HEK293 (cell line): ENCODE measurements around the gene MYO1D.
A peak's percentile ranks its signal among the peaks of the same experiment; 100 is the strongest.

Source experiments
- CTCF ChIA-PET: fragments of 350-600 bp; formaldehyde crosslinking; extraction: SDS; loops from one replicate; lab custom pipeline; 2021; ENCODE audit warnings: antibody characterized with exemption; lab: Yijun Ruan, JAX
- POLR2A ChIA-PET: fragments of 300-600 bp; formaldehyde crosslinking; extraction: SDS; loops from one replicate; lab custom pipeline; 2020; ENCODE audit warnings: antibody characterized with exemption, inconsistent platforms; lab: Yijun Ruan, JAX
- H3K27ac ChIP-seq: fragments of 200-500 bp; sonication (Bioruptor generic); 2 replicates; pipeline ENCODE4 v1.5.1; 2014; ENCODE audit warnings: low read depth, low read length, control low read depth, inconsistent platforms; ENCODE audit errors: extremely low read depth
- H3K36me3 ChIP-seq, 2 experiments: fragments of 200-500 bp in 1 of 2; sonication (Bioruptor generic) in 1 of 2; 1 replicate in 1 of 2; 2 replicates in 1 of 2; pipeline ENCODE4 v1.5.1; 2014 to 2017; ENCODE audit warnings: inconsistent platforms in 2 of 2, low read length in 2 of 2; ENCODE audit not compliant: control insufficient read depth in 2 of 2, insufficient read depth in 1 of 2
- H3K4me1 ChIP-seq: fragments of 200-500 bp; sonication (Bioruptor generic); 2 replicates; pipeline ENCODE4 v1.5.1; 2014; ENCODE audit warnings: mild to moderate bottlenecking, low read length, inconsistent platforms; ENCODE audit not compliant: control insufficient read depth, insufficient read depth
- H3K4me3 ChIP-seq: 2 replicates; pipeline ENCODE4 v1.5.1; 2011; ENCODE audit warnings: low read depth, mild to moderate bottlenecking, control low read depth, low read length, moderate library complexity
- H3K9me3 ChIP-seq: fragments of 200-500 bp; sonication (Bioruptor generic); 2 replicates; pipeline ENCODE4 v1.5.1; 2014; ENCODE audit warnings: low read depth, low read length, inconsistent platforms; ENCODE audit not compliant: control insufficient read depth, insufficient read depth
- EGR2 ChIP-seq: fragments of 450-650 bp; formaldehyde crosslinking; IDR thresholded peaks from 2 replicates; pipeline ENCODE4 v1.5.1; 2016; ENCODE audit warnings: low read depth, missing biosample characterization, missing genetic modification characterization
- OSR2 ChIP-seq: fragments of 450-650 bp; formaldehyde crosslinking; IDR thresholded peaks from 2 replicates; pipeline ENCODE4 v1.5.1; 2016; ENCODE audit warnings: missing biosample characterization, missing genetic modification characterization
- PATZ1 ChIP-seq: fragments of 450-650 bp; formaldehyde crosslinking; IDR thresholded peaks from 2 replicates; pipeline ENCODE4 v1.5.1; 2016; ENCODE audit warnings: missing biosample characterization, missing genetic modification characterization
- PBX3 ChIP-seq: sonication (generic); formaldehyde crosslinking; IDR thresholded peaks from 2 replicates; pipeline ENCODE4 v1.8.1; 2022; ENCODE audit warnings: mild to moderate bottlenecking, moderate library complexity, missing genetic modification reagents
- RBAK ChIP-seq: fragments of 450-650 bp; formaldehyde crosslinking; IDR thresholded peaks from 2 replicates; pipeline ENCODE4 v1.5.1; 2016; ENCODE audit warnings: missing biosample characterization, missing genetic modification characterization
- REPIN1 ChIP-seq: fragments of 450-650 bp; formaldehyde crosslinking; IDR thresholded peaks from 2 replicates; pipeline ENCODE4 v1.5.1; 2017; ENCODE audit warnings: missing biosample characterization, missing genetic modification characterization, low read depth
- REST ChIP-seq: fragments of 450-650 bp; formaldehyde crosslinking; IDR thresholded peaks from 2 replicates; pipeline ENCODE4 v1.5.1; 2016; ENCODE audit warnings: missing biosample characterization, missing genetic modification characterization
- WT1 ChIP-seq: fragments of 450-650 bp; formaldehyde crosslinking; IDR thresholded peaks from 2 replicates; pipeline ENCODE4 v1.5.1; 2016; ENCODE audit warnings: missing biosample characterization, missing genetic modification characterization
- ZEB2 ChIP-seq: fragments of 450-650 bp; formaldehyde crosslinking; IDR thresholded peaks from 2 replicates; pipeline ENCODE4 v1.5.1; 2016; ENCODE audit warnings: missing biosample characterization, missing genetic modification characterization
- ZIC2 ChIP-seq: fragments of 450-650 bp; formaldehyde crosslinking; IDR thresholded peaks from 2 replicates; pipeline ENCODE4 v1.5.1; 2016; ENCODE audit warnings: missing biosample characterization, missing genetic modification characterization
- ZNF148 ChIP-seq: fragments of 450-650 bp; formaldehyde crosslinking; IDR thresholded peaks from 2 replicates; pipeline ENCODE4 v1.5.0; 2017; ENCODE audit warnings: missing biosample characterization, missing genetic modification characterization, borderline replicate concordance
- ZNF175 ChIP-seq: fragments of 450-650 bp; formaldehyde crosslinking; IDR thresholded peaks from 2 replicates; pipeline ENCODE4 v1.5.1; 2016; ENCODE audit warnings: missing biosample characterization, missing genetic modification characterization
- ZNF211 ChIP-seq: fragments of 450-650 bp; formaldehyde crosslinking; IDR thresholded peaks from 2 replicates; pipeline ENCODE4 v1.5.1; 2016; ENCODE audit warnings: low read depth, missing biosample characterization, missing genetic modification characterization
- ZNF266 ChIP-seq: fragments of 450-650 bp; formaldehyde crosslinking; IDR thresholded peaks from 2 replicates; pipeline ENCODE4 v1.5.1; 2016; ENCODE audit warnings: missing biosample characterization, missing genetic modification characterization, low read depth
- ZNF341 ChIP-seq: fragments of 450-650 bp; formaldehyde crosslinking; IDR thresholded peaks from 2 replicates; pipeline ENCODE4; 2016; ENCODE audit warnings: low read depth, missing biosample characterization, missing genetic modification characterization
- ZNF449 ChIP-seq: fragments of 450-650 bp; formaldehyde crosslinking; IDR thresholded peaks from 2 replicates; pipeline ENCODE4 v1.5.1; 2017; ENCODE audit warnings: missing biosample characterization, mild to moderate bottlenecking, missing genetic modification characterization, moderate library complexity
- ZNF473 ChIP-seq: fragments of 450-650 bp; formaldehyde crosslinking; IDR thresholded peaks from 2 replicates; pipeline ENCODE4 v1.5.1; 2017; ENCODE audit warnings: missing biosample characterization, missing genetic modification characterization
- ZNF549 ChIP-seq: fragments of 450-650 bp; IDR thresholded peaks from 2 replicates; pipeline ENCODE4 v1.5.1; 2018; ENCODE audit warnings: missing biosample characterization, missing genetic modification characterization, mild to moderate bottlenecking, inconsistent platforms, moderate library complexity
- ZNF558 ChIP-seq: fragments of 450-650 bp; formaldehyde crosslinking; IDR thresholded peaks from 2 replicates; pipeline ENCODE4 v1.5.1; 2016; ENCODE audit warnings: missing biosample characterization, missing genetic modification characterization
- ZNF571 ChIP-seq: fragments of 450-650 bp; formaldehyde crosslinking; IDR thresholded peaks from 2 replicates; pipeline ENCODE4 v1.5.0; 2017; ENCODE audit warnings: missing biosample characterization, missing genetic modification characterization
- ZNF654 ChIP-seq: fragments of 450-650 bp; formaldehyde crosslinking; IDR thresholded peaks from 2 replicates; pipeline ENCODE4 v1.5.1; 2016; ENCODE audit warnings: low read depth, missing biosample characterization, missing genetic modification characterization
- ZNF660 ChIP-seq: fragments of 450-650 bp; IDR thresholded peaks from 2 replicates; pipeline ENCODE4 v1.5.1; 2018; ENCODE audit warnings: missing biosample characterization, mild to moderate bottlenecking, missing genetic modification characterization
- ZNF747 ChIP-seq: fragments of 450-650 bp; formaldehyde crosslinking; IDR thresholded peaks from 2 replicates; pipeline ENCODE4 v1.5.1; 2016; ENCODE audit warnings: missing biosample characterization, missing genetic modification characterization
- ZSCAN4 ChIP-seq: fragments of 450-650 bp; formaldehyde crosslinking; IDR thresholded peaks from 2 replicates; pipeline ENCODE4 v1.5.1; 2017; ENCODE audit warnings: missing biosample characterization, missing genetic modification characterization

Gene MYO1D

GRCh38 chr17:32483451-32484019 lies 393.4 kb downstream of the MYO1D start (continued):
- TF ChIP-seq ZNF449 (tag by site-specific recombination) (no peak), ZNF654 (tag by site-specific recombination) (peak; percentile 93), ZNF341 (tag by site-specific recombination) (no peak), ZNF660 (tag by site-specific recombination) (peak; percentile 49), PATZ1 (tag by site-specific recombination) (peak; percentile 62), REST (tag by site-specific recombination) (no peak), ZNF558 (tag by site-specific recombination) (no peak), PBX3 (CRISPR knock-in tag) (no peak)

- ChIA-PET POLR2A (interaction anchor here (1.1 to 1.2 kb wide), 2 partner anchors 37 to 38 kb away, joined by 3 read pairs; partner anchors contain the start of gene PSMD11), CTCF (interaction anchor here (0.6 to 5.0 kb wide), 15 partner anchors 8 to 427 kb away, joined by 3 to 50 read pairs (median 4); partner anchors contain the start of gene MYO1D)
- H3K9me3 ChIP-seq, result no peaks in the 10 kb centered on the region
- peaks cover 3% of the 10 kb centered on the region; the same call in 1 of the 2 replicates for H3K4me1 ChIP-seq
- H3K36me3 ChIP-seq, result peaks cover 43 to 52% of the 10 kb centered on the region in 2 experiments
- no peak overlapping the region for H3K4me3 ChIP-seq
- H3K27ac ChIP-seq, result no peak overlapping the region
- no peak for TF ChIP-seq ZNF473 (tag by site-specific recombination)
- TF ChIP-seq ZNF549 (tag by site-specific recombination), result no peak
- TF ChIP-seq ZEB2 (tag by site-specific recombination), result no peak
- no peak for TF ChIP-seq ZNF571 (tag by site-specific recombination)
- TF ChIP-seq ZNF211 (tag by site-specific recombination), result no peak
- no peak for TF ChIP-seq OSR2
- TF ChIP-seq WT1 (tag by site-specific recombination), result no peak
- no peak for TF ChIP-seq ZIC2
- no peak for TF ChIP-seq RBAK (tag by site-specific recombination)
- TF ChIP-seq ZNF747 (tag by site-specific recombination), result no peak
- TF ChIP-seq ZNF175 (tag by site-specific recombination), result no peak
- no peak for TF ChIP-seq REPIN1
- TF ChIP-seq EGR2, result no peak
- no peak for TF ChIP-seq ZNF148 (tag by site-specific recombination)
- TF ChIP-seq ZNF266 (tag by site-specific recombination), result no peak
- no peak for TF ChIP-seq ZSCAN4
Measured at GRCh38 chr17:32482568-32483320, 394.2 kb downstream of the MYO1D start.
